H1 (cell line): ENCODE measurements around the gene ZSCAN1. TPM values are rescaled to one million over a fixed set of nuclear protein-coding genes. Genes with fewer than 3 reads are reported as not detected.

Experiments used
- CTCF ChIA-PET: fragments of 300-600 bp; sonication (Branson Sonifier 250); formaldehyde crosslinking; loops from one replicate; lab custom pipeline; 2021; ENCODE audit not compliant: partially characterized antibody; lab: Charles Lee
- POLR2A ChIA-PET: fragments of 300-600 bp; sonication (Branson Sonifier 250); formaldehyde crosslinking; loops from one replicate; lab custom pipeline; 2021; ENCODE audit warnings: inconsistent platforms; ENCODE audit not compliant: partially characterized antibody; lab: Charles Lee
- DNase-seq, 2 experiments: peaks; one replicate each; pipeline versions ENCODE4 v3.0.0 to v3.0.0-alpha.2; 2010 to 2022; ENCODE audit warnings: low spot score in 2 of 2, low read depth in 1 of 2, mixed read lengths in 1 of 2
- FAIRE-seq: peaks from 2 replicates; lab custom pipeline; 2011; peaks lifted over from hg19 to GRCh38; lab: Jason Lieb, UNC
- H2AFZ ChIP-seq: 2 replicates; pipeline ENCODE4 v1.8.1; 2012; ENCODE audit warnings: low read length, inconsistent platforms
- H2AK5ac ChIP-seq: 2 replicates; pipeline ENCODE4 v1.6.1; 2013; ENCODE audit warnings: low read depth, low read length
- H2BK120ac ChIP-seq: replicated peaks from 2 replicates; pipeline ENCODE3; 2013; ENCODE audit warnings: low read depth, low read length, inconsistent platforms
- H2BK12ac ChIP-seq: 2 replicates; pipeline ENCODE4 v1.6.1; 2013; ENCODE audit warnings: low read depth, low read length
- H2BK15ac ChIP-seq: 2 replicates; pipeline ENCODE4 v1.6.1; 2013; ENCODE audit warnings: low read length
- H2BK20ac ChIP-seq: 2 replicates; pipeline ENCODE4 v1.6.1; 2013; ENCODE audit warnings: low read length
- H2BK5ac ChIP-seq: 2 replicates; pipeline ENCODE4 v1.6.1; 2013; ENCODE audit warnings: low read depth, low read length
- H3K14ac ChIP-seq: 2 replicates; pipeline ENCODE4 v1.6.1; 2013; ENCODE audit warnings: inconsistent platforms; ENCODE audit not compliant: insufficient read length
- H3K18ac ChIP-seq: 2 replicates; pipeline ENCODE4 v1.6.1; 2013; ENCODE audit warnings: low read length; ENCODE audit errors: extremely low read depth
- H3K23ac ChIP-seq: 2 replicates; pipeline ENCODE4 v1.6.1; 2013; ENCODE audit warnings: inconsistent platforms; ENCODE audit not compliant: insufficient read length
- H3K23me2 ChIP-seq: 2 replicates; pipeline ENCODE4 v1.6.1; 2013; ENCODE audit warnings: low read depth, low read length
- H3K27ac ChIP-seq: 2 replicates; pipeline ENCODE4 v1.6.1; 2011; ENCODE audit warnings: low read depth, low read length, inconsistent platforms
- H3K27me3 ChIP-seq, 4 experiments: replicated peaks in 1 of 4; 1 replicate in 1 of 4; 2 replicates in 3 of 4; pipeline versions ENCODE4 v1.6.1 to v1.8.1; 2011 to 2013; ENCODE audit warnings: low read length in 3 of 4, mild to moderate bottlenecking in 3 of 4, inconsistent platforms in 2 of 4, mixed read lengths in 2 of 4, moderate library complexity in 1 of 4; ENCODE audit not compliant: control insufficient read depth in 3 of 4, insufficient read depth in 3 of 4; ENCODE audit errors: extremely low read depth in 1 of 4
- H3K36me3 ChIP-seq, 4 experiments: 2 replicates each; pipeline versions ENCODE4 v1.6.1 to v1.8.1; 2011 to 2013; ENCODE audit warnings: mild to moderate bottlenecking in 4 of 4, low read length in 3 of 4, moderate library complexity in 2 of 4, control low read depth in 1 of 4, inconsistent platforms in 1 of 4; ENCODE audit not compliant: insufficient read depth in 4 of 4, control insufficient read depth in 2 of 4
- H3K4ac ChIP-seq: replicated peaks from 2 replicates; pipeline ENCODE3; 2013; ENCODE audit warnings: low read length, low read depth, mixed read lengths, inconsistent platforms; ENCODE audit not compliant: insufficient read length
- H3K4me1 ChIP-seq, 4 experiments: replicated peaks in 1 of 4; 1 replicate in 1 of 4; 2 replicates in 3 of 4; pipeline versions ENCODE4 v1.6.1 to v1.8.1; 2011 to 2013; ENCODE audit warnings: low read length in 3 of 4, inconsistent platforms in 2 of 4, mixed read lengths in 1 of 4; ENCODE audit not compliant: insufficient read depth in 4 of 4, control insufficient read depth in 3 of 4
- H3K4me2 ChIP-seq, 2 experiments: 2 replicates each; pipeline versions ENCODE4 v1.6.1 to v1.8.1; 2011 to 2013; ENCODE audit warnings: low read depth in 2 of 2, low read length in 2 of 2, control low read depth in 1 of 2, inconsistent platforms in 1 of 2, mild to moderate bottlenecking in 1 of 2; ENCODE audit not compliant: insufficient read depth in 1 of 2
- H3K4me3 ChIP-seq, 4 experiments: fragments of 200-600, 300-600 bp in 1 of 4; sonication (generic), shearing (Covaris generic), sonication (Bioruptor Twin) in 1 of 4; 2 replicates each; pipeline versions ENCODE4 v1.5.1 to v1.8.1; 2011 to 2016; ENCODE audit warnings: low read length in 4 of 4, low read depth in 3 of 4, control low read depth in 2 of 4, inconsistent platforms in 2 of 4, mild to moderate bottlenecking in 2 of 4, mixed read lengths in 1 of 4, moderate library complexity in 1 of 4; ENCODE audit not compliant: insufficient read depth in 2 of 4; ENCODE audit errors: extremely low read depth in 1 of 4
- H3K56ac ChIP-seq: replicated peaks from 2 replicates; pipeline ENCODE3; 2013; ENCODE audit warnings: low read depth, mild to moderate bottlenecking, mixed read lengths, low read length, inconsistent platforms; ENCODE audit not compliant: insufficient read length
- H3K79me1 ChIP-seq: 2 replicates; pipeline ENCODE4 v1.6.1; 2013; ENCODE audit warnings: low read depth, low read length, control low read depth
- H3K79me2 ChIP-seq, 2 experiments: 2 replicates each; pipeline versions ENCODE4 v1.6.1 to v1.8.1; 2012 to 2013; ENCODE audit warnings: low read length in 2 of 2, mild to moderate bottlenecking in 2 of 2, inconsistent platforms in 1 of 2; ENCODE audit not compliant: insufficient read depth in 2 of 2, control insufficient read depth in 1 of 2
- H3K9ac ChIP-seq, 4 experiments: replicated peaks in 1 of 4; 1 replicate in 1 of 4; 2 replicates in 3 of 4; pipeline versions ENCODE4 v1.6.1 to v1.8.1; 2011 to 2013; ENCODE audit warnings: low read depth in 3 of 4, low read length in 3 of 4, control low read depth in 2 of 4, mild to moderate bottlenecking in 2 of 4, moderate library complexity in 2 of 4, inconsistent platforms in 1 of 4; ENCODE audit errors: extremely low read depth in 1 of 4
- H3K9me3 ChIP-seq, 2 experiments: 2 replicates each; pipeline versions ENCODE4 v1.6.1 to v1.8.1; 2012 to 2013; ENCODE audit warnings: mild to moderate bottlenecking in 2 of 2, moderate library complexity in 2 of 2, control low read depth in 1 of 2, inconsistent platforms in 1 of 2, low read depth in 1 of 2, low read length in 1 of 2, mixed read lengths in 1 of 2; ENCODE audit not compliant: insufficient read depth in 2 of 2
- H4K20me1 ChIP-seq, 2 experiments: replicated peaks in 1 of 2; 2 replicates each; pipeline versions ENCODE3 to v1.8.1; 2011 to 2013; ENCODE audit warnings: inconsistent platforms in 2 of 2, low read length in 2 of 2, mild to moderate bottlenecking in 1 of 2; ENCODE audit not compliant: insufficient read depth in 2 of 2, control insufficient read depth in 1 of 2
- H4K5ac ChIP-seq: 2 replicates; pipeline ENCODE4 v1.6.1; 2013; ENCODE audit warnings: low read length, low read depth, mixed read lengths, inconsistent platforms; ENCODE audit not compliant: insufficient read length
- H4K8ac ChIP-seq: 2 replicates; pipeline ENCODE4 v1.8.0; 2013; ENCODE audit warnings: mild to moderate bottlenecking, moderate library complexity, low read length, inconsistent platforms; ENCODE audit not compliant: insufficient read depth; ENCODE audit errors: extremely low read depth
- H4K91ac ChIP-seq: replicated peaks from 2 replicates; pipeline ENCODE3; 2013; ENCODE audit warnings: low read length, mixed read lengths, inconsistent platforms; ENCODE audit not compliant: insufficient read length
- ATF3 ChIP-seq: IDR thresholded peaks from 2 replicates; pipeline ENCODE4 v1.6.1; 2011; ENCODE audit warnings: low read depth, mild to moderate bottlenecking, low read length; ENCODE audit not compliant: insufficient read depth
- CHD1 ChIP-seq: IDR thresholded peaks from 2 replicates; pipeline ENCODE4 v1.6.1; 2012; ENCODE audit warnings: low read depth, low read length, improper control_type of control experiment
- CTBP2 ChIP-seq: IDR thresholded peaks from 2 replicates; pipeline ENCODE4 v1.7.0; 2011; ENCODE audit warnings: borderline replicate concordance, mild to moderate bottlenecking, moderate library complexity, mixed read lengths, low read length; ENCODE audit not compliant: insufficient read depth, insufficient read length
- HDAC2 ChIP-seq, 2 experiments: fragments of 300-600 bp in 1 of 2; sonication (generic) in 1 of 2; IDR thresholded peaks; 2 replicates each; pipeline ENCODE4 v1.6.1; 2011 to 2012; ENCODE audit warnings: low read depth in 2 of 2, low read length in 2 of 2, mild to moderate bottlenecking in 2 of 2, moderate library complexity in 2 of 2, borderline replicate concordance in 1 of 2, inconsistent platforms in 1 of 2
- KDM5A ChIP-seq: fragments of 200-600 bp; IDR thresholded peaks from 2 replicates; pipeline ENCODE4 v1.7.1; 2012; ENCODE audit warnings: mild to moderate bottlenecking, low read length, inconsistent platforms, mixed read lengths
- NANOG ChIP-seq: IDR thresholded peaks from 2 replicates; pipeline ENCODE4 v1.6.1; 2011; ENCODE audit warnings: low read length, low read depth, mild to moderate bottlenecking, inconsistent platforms; ENCODE audit not compliant: insufficient read depth, poor library complexity, severe bottlenecking
- POLR2AphosphoS5 ChIP-seq: IDR thresholded peaks from 2 replicates; pipeline ENCODE4 v1.6.1; 2011; ENCODE audit warnings: low read depth, low read length
- SIN3A ChIP-seq, 2 experiments: IDR thresholded peaks in 1 of 2; conservative IDR thresholded peaks in 1 of 2; 2 replicates each; pipeline ENCODE4 v1.6.1; 2011 to 2012; ENCODE audit warnings: low read length in 2 of 2, improper control_type of control experiment in 1 of 2, low read depth in 1 of 2, mild to moderate bottlenecking in 1 of 2
- SP2 ChIP-seq: IDR thresholded peaks from 2 replicates; pipeline ENCODE4 v1.6.1; 2012; ENCODE audit warnings: mild to moderate bottlenecking, low read length, inconsistent platforms
- SRF ChIP-seq: IDR thresholded peaks from 2 replicates; pipeline ENCODE4 v1.6.1; 2011; ENCODE audit warnings: mild to moderate bottlenecking, low read depth, low read length, moderate library complexity
- TCF12 ChIP-seq: IDR thresholded peaks from 2 replicates; pipeline ENCODE4 v1.6.1; 2011; ENCODE audit warnings: low read depth, mild to moderate bottlenecking, low read length
- TEAD4 ChIP-seq: IDR thresholded peaks from 2 replicates; pipeline ENCODE4 v1.6.1; 2012; ENCODE audit warnings: low read depth, low read length, inconsistent platforms, mixed read lengths
- WGBS, 2 experiments: shearing (Covaris generic) in 1 of 2; methylation state at CpG; one replicate each; pipeline versions ENCODE4 v1.1.6 to v1.1.7; 2013 to 2015; ENCODE audit warnings: low lambda C conversion rate in 2 of 2, mixed read lengths in 2 of 2, inconsistent platforms in 1 of 2, low coverage in 1 of 2, missing lambda C conversion rate in 1 of 2; ENCODE audit not compliant: insufficient replicate concordance in 2 of 2, insufficient coverage in 1 of 2, insufficient read length in 1 of 2; ENCODE audit errors: extremely low coverage in 1 of 2, missing lambda C conversion rate in 1 of 2; 5-methylcytosine and 5-hydroxymethylcytosine counted together
- polyA plus RNA-seq, 7 experiments: library from polyadenylated mRNA; depleted of rRNA in 3 of 7; stranded (reverse) in 5 of 7; unstranded in 2 of 7; fragments of >200 nt in 5 of 7; fragments of 200-250 nt in 2 of 7; gene quantifications; 1 replicate in 5 of 7; 2 replicates in 1 of 7; 4 replicates in 1 of 7; pipeline versions ENCODE4 v1.2.1 to v1.2.3, GENCODE V29; 2011 to 2013; ENCODE audit warnings: missing spikeins in 2 of 7, mixed read lengths in 2 of 7
- total RNA-seq: library from RNA; stranded (reverse); fragmentation: NEBNext Ultra II Directional; extraction: Animal tissue kit (Norgen Biotek cat#: 25700); gene quantifications from 2 replicates; pipeline ENCODE4 v1.2.1, GENCODE V29; 2021

The ZSCAN1 gene
- total and polyA plus RNA-seq, 2 of the 8 experiments (the other 6 are each of a cell fraction or from before 2014, with no cell fraction given) = 1.2 to 4.3 TPM

- 94% methylated on average over 12 of the region's 13 CpGs; no CpG with 5 or more reads in 1 of the 2 experiments for WGBS, 2 experiments
- no peaks in the 10 kb centered on the region; a peak in 1 of 4 replicates for H3K9me3 ChIP-seq
- CTCF ChIA-PET = interaction anchor here (1.0 to 5.8 kb wide), 3 partner anchors 11 to 44 kb away, joined by 3 to 43 read pairs (median 3); no protein-coding TSS in a partner anchor
- no peak for TF ChIP-seq NANOG
- no peak for TF ChIP-seq SRF
- TF ChIP-seq TCF12 = no peak
- no peak for TF ChIP-seq ATF3
- no peak for TF ChIP-seq SP2
- no peak for TF ChIP-seq CHD1
- no peak for TF ChIP-seq KDM5A
- TF ChIP-seq POLR2AphosphoS5 = no peak
- no peak for TF ChIP-seq TEAD4
- TF ChIP-seq CTBP2 = no peak
- no peak for TF ChIP-seq HDAC2 (IDR thresholded peaks at IDR 0.05; ENCODE audit: borderline replicate concordance in 1 of 2, low read depth in 2 of 2, low read length in 2 of 2)
- no peak for TF ChIP-seq SIN3A (conservative IDR thresholded peaks at IDR 0.05 in 1 of 2, IDR thresholded peaks at IDR 0.05 in 1 of 2; ENCODE audit: low read depth in 1 of 2, low read length in 2 of 2)
These were observed 54.8 kb downstream of the ZSCAN1 start for GRCh38 chr19:58088521-58089052.

More at GRCh38 chr19:58088521-58089052, 54.8 kb downstream of the ZSCAN1 start:
- H3K23ac ChIP-seq = no peak overlapping the region
- no peak overlapping the region for H4K8ac ChIP-seq
- peaks cover 2 to 34% (median 14%) of the 10 kb centered on the region in 4 experiments; a peak in 7 of 8 replicates for H3K36me3 ChIP-seq
- H2AFZ ChIP-seq = no peak overlapping the region
- no peak overlapping the region for H2AK5ac ChIP-seq
- no peak overlapping the region for H3K27ac ChIP-seq
- H3K27me3 ChIP-seq = no peaks in the 10 kb centered on the region
- H3K14ac ChIP-seq = no peak overlapping the region
- no peak overlapping the region for H2BK5ac ChIP-seq
- no peak overlapping the region for H3K56ac ChIP-seq
- H3K4me3 ChIP-seq = no peak overlapping the region
- H3K79me1 ChIP-seq = no peaks in the 10 kb centered on the region
- no peak overlapping the region for H2BK12ac ChIP-seq
- POLR2A ChIA-PET = interaction anchor here (1.1 to 4.4 kb wide), 4 partner anchors 8 to 46 kb away, joined by 4 to 19 read pairs (median 8); partner anchors contain the start of genes ZNF135 and ZSCAN18
- DNase-seq = no peak
- no peak overlapping the region for H2BK15ac ChIP-seq
- peaks cover 0 to 3% of the 10 kb centered on the region in 2 experiments for H4K20me1 ChIP-seq
- H3K18ac ChIP-seq = no peak overlapping the region
- H3K23me2 ChIP-seq = no peaks in the 10 kb centered on the region
- H3K4me1 ChIP-seq = 0 out of 7 replicates have a peak, but pooled peaks cover 0 to 2% (median 0%) of the 10 kb centered on the region in 4 experiments
- H4K91ac ChIP-seq = no peak overlapping the region
- no peaks in the 10 kb centered on the region; a peak in 1 of 4 replicates for H3K79me2 ChIP-seq
- H4K5ac ChIP-seq = no peak overlapping the region
- H3K9ac ChIP-seq = no peak overlapping the region
- no peak overlapping the region for H3K4me2 ChIP-seq
- FAIRE-seq = no peak
- no peak overlapping the region for H2BK120ac ChIP-seq
- H3K4ac ChIP-seq = no peak overlapping the region
- no peak overlapping the region for H2BK20ac ChIP-seq
